HL-60/S4 (cell line): ENCODE measurements around the gene MDFIC2.

Experiments
- in situ Hi-C: fragments of 300-500 bp; cut with MboI; formaldehyde crosslinking; loops from 2 replicates; pipeline ENCODE4 v1.14.3; 2022; ENCODE audit warnings: low sequenced_read_pairs

The MDFIC2 gene

GRCh38 chr3:70185661-70186060 lies 126.8 kb downstream of the MDFIC2 start:
- in situ Hi-C loops: no loop called here

DNA sequence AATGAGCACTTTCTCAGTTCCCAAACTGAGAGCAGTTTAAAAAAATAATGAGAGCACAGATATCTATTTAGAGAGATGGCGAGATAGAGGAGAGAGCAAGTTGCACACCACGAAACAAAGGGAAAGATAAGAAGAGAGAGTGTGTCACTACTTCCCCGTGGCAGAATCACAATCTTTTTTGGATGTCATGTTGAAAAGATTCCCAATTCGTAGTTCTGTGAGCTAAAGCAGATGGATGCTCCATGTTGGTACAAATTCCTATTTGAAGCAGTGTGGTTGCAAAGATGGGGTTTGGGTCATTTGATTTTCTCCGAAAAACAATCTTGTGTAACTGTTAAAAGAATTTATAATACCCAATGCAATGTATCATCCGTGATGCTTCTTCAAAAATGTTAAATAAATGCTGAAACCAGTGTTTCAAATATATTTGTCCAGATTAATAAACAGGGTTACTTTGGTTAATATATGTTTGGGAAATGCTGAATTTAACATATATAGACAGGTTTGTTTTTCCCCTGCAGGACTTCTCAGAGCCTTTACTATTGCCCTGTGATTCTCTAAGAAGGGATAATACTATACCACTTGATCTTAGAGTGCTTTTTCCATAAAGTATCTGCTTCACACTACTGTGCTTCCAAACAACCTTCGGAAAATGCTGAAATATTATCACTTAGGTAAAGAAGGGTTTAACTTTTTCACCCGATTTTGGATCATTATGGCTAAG lies 128.5 kb downstream of the MDFIC2 start:
- in situ Hi-C loops: no loop called here

- in situ Hi-C loops: no loop called here
These were observed 130.3 kb downstream of the MDFIC2 start for GRCh38 chr3:70182166-70182565.

GRCh38 chr3:70180664-70181063 lies 131.8 kb downstream of the MDFIC2 start:
- in situ Hi-C loops: no loop called here

GRCh38 chr3:70179111-70179510 lies 133.3 kb downstream of the MDFIC2 start:
- in situ Hi-C loops: no loop called here

DNA sequence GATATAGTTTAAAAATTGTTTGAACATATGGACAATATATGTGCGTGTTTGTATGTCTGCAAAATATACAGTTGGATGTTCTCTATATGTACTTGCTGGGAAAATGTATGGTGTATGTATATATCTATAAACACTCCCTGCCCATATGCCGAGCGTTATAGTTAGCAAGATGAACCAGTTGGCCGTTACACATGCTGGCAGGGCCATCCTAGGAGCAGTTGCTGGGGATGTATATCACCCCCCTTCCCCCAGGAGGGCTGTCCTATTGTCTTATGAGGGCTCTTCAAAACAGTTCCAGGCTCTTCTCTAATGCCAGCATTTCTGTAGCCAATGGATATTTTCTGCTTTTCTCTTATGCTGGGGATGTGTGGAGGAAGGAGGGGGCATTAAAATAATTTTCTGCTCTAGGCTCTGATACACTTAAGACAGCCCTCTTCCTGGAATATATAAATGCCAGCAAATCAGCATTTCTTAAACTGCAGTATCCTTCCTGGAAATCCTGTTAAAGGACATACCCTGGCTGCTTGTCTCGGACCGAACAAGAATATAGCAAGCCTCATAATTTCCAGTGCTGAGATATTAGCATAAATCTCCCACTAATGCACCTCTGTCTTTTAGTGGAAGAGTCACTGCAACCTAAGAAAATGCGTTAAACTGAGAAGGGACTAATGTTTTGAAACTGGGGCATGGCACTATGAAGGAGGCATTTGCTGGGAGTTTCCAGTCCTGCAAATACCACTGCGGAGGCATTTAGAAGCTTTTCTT lies 134.4 kb downstream of the MDFIC2 start:
- in situ Hi-C loops: no loop called here

DNA sequence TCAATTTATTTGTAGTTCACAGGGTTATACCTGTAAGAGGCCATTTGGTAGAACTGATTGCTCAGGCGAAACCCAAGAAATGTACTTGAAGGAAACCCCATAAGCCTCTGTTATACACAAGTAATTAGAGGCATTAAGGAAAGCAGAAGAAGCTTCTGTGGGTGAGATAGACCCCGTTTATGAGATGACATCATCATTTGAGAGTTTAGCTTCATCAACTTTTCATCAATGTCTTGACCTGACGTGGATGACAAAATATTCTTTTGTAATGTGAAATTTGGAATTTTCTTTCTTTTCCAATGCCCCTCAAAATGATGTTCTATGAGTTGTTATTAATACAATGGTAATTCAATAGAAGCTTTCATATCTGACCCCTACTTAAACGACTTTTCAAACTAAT lies 136.2 kb downstream of the MDFIC2 start:
- in situ Hi-C loops: no loop called here

GRCh38 chr3:70156808-70157207 lies 155.6 kb downstream of the MDFIC2 start:
- in situ Hi-C loops: no loop called here

DNA sequence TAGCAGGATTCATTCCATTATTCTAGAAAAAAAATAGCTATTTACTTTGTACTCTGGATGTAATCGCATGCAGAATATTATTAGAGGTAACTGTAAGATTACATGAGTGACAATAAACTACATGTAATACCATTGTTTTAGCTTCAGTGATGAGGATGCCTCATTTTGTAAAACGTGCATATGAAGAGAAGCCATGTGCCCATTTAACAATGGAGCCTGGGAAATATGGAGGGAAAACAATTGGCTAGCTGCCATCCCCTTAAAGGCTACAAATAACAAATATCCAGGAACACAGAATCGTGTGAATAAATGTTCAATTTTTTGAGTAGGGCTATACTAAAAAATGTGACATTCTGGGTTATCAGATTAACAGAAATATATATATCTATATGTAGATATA lies 161.8 kb downstream of the MDFIC2 start:
- in situ Hi-C loops: no loop called here

- in situ Hi-C loops: no loop called here
These were observed 162.6 kb downstream of the MDFIC2 start for GRCh38 chr3:70149714-70150400.
